Vagina (tissue), 2 donors: ENCODE measurements around the gene CPZ. TPM values are rescaled to one million over a fixed set of nuclear protein-coding genes. Genes with fewer than 3 reads are reported as not detected.

Experiments
- DNase-seq, 2 donors: peaks; one replicate each; pipeline ENCODE4 v3.0.0-alpha.2; 2017; ENCODE audit errors: extremely low spot score in 2 of 2
- H3K27ac ChIP-seq: fragments of 200-600 bp; sonication (generic); one replicate; pipeline ENCODE4 v1.5.1; 2019
- H3K27me3 ChIP-seq: fragments of 200-600 bp; sonication (generic); one replicate; pipeline ENCODE4 v1.5.1; 2019
- H3K36me3 ChIP-seq, 2 donors: fragments of 200-600 bp; sonication (generic); one replicate each; pipeline ENCODE4 v1.5.1; 2017 to 2019
- H3K4me1 ChIP-seq: fragments of 200-600 bp; sonication (generic); one replicate; pipeline ENCODE4 v1.5.1; 2019
- H3K4me3 ChIP-seq, 2 donors: fragments of 200-600 bp; sonication (generic); 1 replicate in 1 of 2; 2 replicates in 1 of 2; pipeline ENCODE4 v1.5.1; 2016 to 2019
- H3K9me3 ChIP-seq: fragments of 200-600 bp; sonication (generic); one replicate; pipeline ENCODE4 v1.5.1; 2019
- POLR2A ChIP-seq, 2 donors: fragments of 450-650 bp; IDR thresholded peaks; one replicate each; pipeline ENCODE4 v1.6.1; 2017; ENCODE audit warnings: antibody characterized with exemption in 2 of 2, mild to moderate bottlenecking in 2 of 2, moderate library complexity in 2 of 2
- POLR2AphosphoS5 ChIP-seq, 2 donors: sonication (generic); formaldehyde crosslinking; IDR thresholded peaks; one replicate each; pipeline ENCODE4 v1.9.0; 2017; ENCODE audit warnings: antibody characterized with exemption in 2 of 2, mild to moderate bottlenecking in 2 of 2, low read depth in 1 of 2; ENCODE audit not compliant: insufficient read depth in 1 of 2
- intact Hi-C: fragments of 100-400 bp; cut with DNase I; formaldehyde crosslinking; loops from one replicate; pipeline ENCODE4 v1.15.1; 2023
- total RNA-seq: library from RNA; depleted of rRNA; stranded (reverse); fragments of >200 nt; gene quantifications from one replicate; pipeline ENCODE4 v1.2.3, GENCODE V29; 2016
- TF ChIP-seq, protein P1 (sequence below), 3 experiments: fragments of 450-650 bp in 2 of 3; fragments of 200-600 bp in 1 of 3; sonication (generic) in 1 of 3; IDR thresholded peaks; one replicate each; pipeline ENCODE4 v1.5.1; 2017 to 2019; ENCODE audit warnings: antibody characterized with exemption in 3 of 3, mild to moderate bottlenecking in 2 of 3, moderate library complexity in 2 of 3

CPZ gene
- total RNA-seq, 1 donor from 2014 or later, result 26.3 TPM

DNA sequence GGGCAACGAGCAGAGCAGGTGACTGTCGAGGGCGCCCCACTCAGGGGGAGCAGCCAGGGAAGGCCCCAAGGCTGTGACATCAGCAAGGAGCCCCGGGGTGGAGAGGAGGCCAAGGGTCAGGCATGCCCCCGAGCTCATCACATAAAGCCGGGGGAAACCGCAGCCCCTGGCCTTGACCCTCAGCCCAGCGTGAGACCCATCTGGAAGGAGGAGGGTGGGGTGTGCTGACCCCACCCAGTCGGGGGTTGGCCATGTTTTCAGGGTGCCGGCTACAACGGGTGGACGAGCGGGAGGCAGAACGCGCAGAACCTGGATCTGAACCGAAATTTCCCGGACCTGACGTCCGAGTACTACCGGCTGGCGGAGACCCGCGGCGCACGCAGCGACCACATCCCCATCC lies 13.9 kb downstream of the CPZ start:
- no peak for DNase-seq
- Histone ChIP-seq H3K4me1 (no peaks in the 10 kb centered on the region), H3K9me3 (no peaks in the 10 kb centered on the region), H3K36me3 (no peaks in the 10 kb centered on the region), H3K27ac (no peak overlapping the region), H3K4me3 (no peak overlapping the region), H3K27me3 (no peaks in the 10 kb centered on the region)
- intact Hi-C loops, result no loop called here
- TF ChIP-seq, protein P1, sequence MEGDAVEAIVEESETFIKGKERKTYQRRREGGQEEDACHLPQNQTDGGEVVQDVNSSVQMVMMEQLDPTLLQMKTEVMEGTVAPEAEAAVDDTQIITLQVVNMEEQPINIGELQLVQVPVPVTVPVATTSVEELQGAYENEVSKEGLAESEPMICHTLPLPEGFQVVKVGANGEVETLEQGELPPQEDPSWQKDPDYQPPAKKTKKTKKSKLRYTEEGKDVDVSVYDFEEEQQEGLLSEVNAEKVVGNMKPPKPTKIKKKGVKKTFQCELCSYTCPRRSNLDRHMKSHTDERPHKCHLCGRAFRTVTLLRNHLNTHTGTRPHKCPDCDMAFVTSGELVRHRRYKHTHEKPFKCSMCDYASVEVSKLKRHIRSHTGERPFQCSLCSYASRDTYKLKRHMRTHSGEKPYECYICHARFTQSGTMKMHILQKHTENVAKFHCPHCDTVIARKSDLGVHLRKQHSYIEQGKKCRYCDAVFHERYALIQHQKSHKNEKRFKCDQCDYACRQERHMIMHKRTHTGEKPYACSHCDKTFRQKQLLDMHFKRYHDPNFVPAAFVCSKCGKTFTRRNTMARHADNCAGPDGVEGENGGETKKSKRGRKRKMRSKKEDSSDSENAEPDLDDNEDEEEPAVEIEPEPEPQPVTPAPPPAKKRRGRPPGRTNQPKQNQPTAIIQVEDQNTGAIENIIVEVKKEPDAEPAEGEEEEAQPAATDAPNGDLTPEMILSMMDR (IDR thresholded peaks at IDR 0.05), result no peak
- TF ChIP-seq POLR2A (IDR thresholded peaks at IDR 0.05), result no peak
- TF ChIP-seq POLR2AphosphoS5 (IDR thresholded peaks at IDR 0.05; ENCODE audit: insufficient read depth in 1 of 2, low read depth in 1 of 2), result no peak

DNA sequence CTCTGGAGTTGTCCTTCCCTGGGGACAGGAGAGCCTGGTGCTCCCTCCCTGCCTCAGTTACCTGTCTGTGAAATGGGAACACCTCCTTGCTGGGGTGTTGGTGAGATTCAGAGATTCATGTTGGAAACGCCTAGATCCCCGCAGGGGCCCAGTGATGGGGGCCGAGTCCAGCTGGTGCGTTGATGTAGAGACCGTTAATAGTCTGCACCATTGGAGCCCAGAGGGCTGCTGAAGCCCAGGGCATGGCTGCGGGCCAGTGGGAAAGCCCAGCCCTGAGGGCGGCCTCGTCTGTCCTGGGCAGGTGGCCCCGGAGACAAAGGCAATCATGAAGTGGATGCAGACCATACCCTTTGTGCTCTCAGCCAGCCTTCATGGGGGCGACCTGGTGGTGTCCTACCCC lies 14.4 kb downstream of the CPZ start:
- Histone ChIP-seq H3K27me3 (no peaks in the 10 kb centered on the region), H3K4me3 (no peak overlapping the region), H3K4me1 (no peaks in the 10 kb centered on the region), H3K36me3 (no peaks in the 10 kb centered on the region), H3K27ac (no peak overlapping the region), H3K9me3 (no peaks in the 10 kb centered on the region)
- intact Hi-C loops, result no loop called here
- no peak for DNase-seq
- TF ChIP-seq, protein P1 (IDR thresholded peaks at IDR 0.05), result no peak
- TF ChIP-seq POLR2A (IDR thresholded peaks at IDR 0.05) (no peak), POLR2AphosphoS5 (IDR thresholded peaks at IDR 0.05; ENCODE audit: insufficient read depth in 1 of 2, low read depth in 1 of 2) (no peak)

DNA sequence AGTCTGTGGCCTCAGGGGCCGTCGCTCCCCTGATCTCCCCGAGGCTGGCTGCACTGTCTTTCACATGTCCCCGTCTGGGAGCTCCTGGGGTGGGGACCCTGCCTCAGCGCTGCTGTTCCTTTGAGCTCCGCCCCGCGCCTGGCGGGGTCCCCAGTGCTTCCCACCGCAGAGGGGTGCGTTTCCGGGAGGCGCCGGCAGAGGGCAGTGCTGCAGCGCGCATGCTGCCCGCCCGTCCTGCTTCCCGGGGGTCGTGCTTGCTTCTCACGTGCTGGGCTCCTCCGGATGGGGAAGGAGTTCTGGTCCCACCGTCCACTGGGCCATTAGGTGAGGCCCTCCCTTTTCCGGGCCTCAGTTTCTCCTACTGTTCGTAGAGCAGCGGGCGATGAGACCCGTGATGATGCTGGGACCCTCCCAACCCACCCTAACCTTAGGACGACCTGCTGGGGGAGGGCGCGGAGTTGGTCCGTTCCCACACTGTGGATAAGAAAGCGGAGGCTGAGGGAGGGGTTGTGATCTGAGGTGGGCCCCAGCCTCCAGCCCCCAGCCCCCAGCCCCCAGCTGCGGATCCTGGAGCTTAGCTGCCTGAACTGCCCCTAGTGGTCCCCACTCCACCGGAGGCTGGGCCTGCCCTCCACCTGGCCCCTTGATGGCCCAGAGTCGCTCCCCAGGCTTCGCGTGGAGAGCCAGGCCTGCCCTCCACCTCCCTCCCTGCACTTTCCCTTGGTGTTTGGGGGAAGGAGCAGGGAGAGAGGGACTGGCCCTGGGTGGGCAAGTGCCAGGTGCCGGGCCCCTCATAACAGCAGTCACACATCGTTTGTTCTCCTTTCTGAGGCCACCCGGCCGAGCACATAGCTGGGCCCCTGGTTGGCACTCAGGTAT lies 15.3 kb downstream of the CPZ start:
- H3K4me3 ChIP-seq, result no peak overlapping the region
- intact Hi-C loops, result no loop called here

DNA sequence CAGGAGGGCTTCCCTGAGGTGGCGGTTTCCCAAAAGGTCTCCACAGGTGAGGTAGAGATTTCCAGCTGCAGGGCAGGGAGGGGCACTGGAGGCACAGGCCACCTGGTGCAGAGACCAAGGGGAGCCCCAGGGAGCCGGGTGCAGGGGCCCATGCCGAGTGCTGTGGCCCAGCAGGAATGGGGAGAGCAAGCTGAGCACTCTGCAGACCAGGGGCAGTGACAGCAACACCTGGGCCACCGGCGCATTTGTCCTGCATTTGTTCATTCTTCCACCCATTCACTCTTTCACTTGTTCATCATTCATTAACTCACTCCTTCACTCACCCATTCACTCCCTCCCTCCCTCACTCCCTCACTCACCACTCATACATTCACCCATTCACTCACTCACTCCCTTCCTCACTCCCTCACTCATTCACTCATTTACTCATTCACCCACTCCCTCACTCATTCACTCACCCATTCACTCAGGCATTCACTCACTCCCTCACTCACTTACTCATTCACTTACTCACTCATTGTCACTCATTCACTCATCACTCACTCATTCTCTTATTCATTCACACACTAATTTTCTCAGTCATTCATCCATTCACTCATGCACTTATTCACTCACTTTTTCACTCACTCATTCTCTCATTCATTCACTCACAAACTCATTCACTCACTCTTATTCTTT lies 16.3 kb downstream of the CPZ start:
- no peak for DNase-seq
- Histone ChIP-seq H3K27ac (no peak overlapping the region), H3K9me3 (no peaks in the 10 kb centered on the region), H3K4me3 (no peak overlapping the region), H3K36me3 (no peaks in the 10 kb centered on the region), H3K4me1 (no peaks in the 10 kb centered on the region), H3K27me3 (no peaks in the 10 kb centered on the region)
- TF ChIP-seq POLR2A (IDR thresholded peaks at IDR 0.05) (no peak), POLR2AphosphoS5 (IDR thresholded peaks at IDR 0.05; ENCODE audit: insufficient read depth in 1 of 2, low read depth in 1 of 2) (no peak)
- TF ChIP-seq, protein P1 (IDR thresholded peaks at IDR 0.05), result no peak
- intact Hi-C loops, result no loop called here

More for the DNA sequence above, 15.3 kb downstream of the CPZ start:
- Histone ChIP-seq H3K9me3 (no peaks in the 10 kb centered on the region), H3K27me3 (no peaks in the 10 kb centered on the region), H3K4me1 (no peaks in the 10 kb centered on the region), H3K36me3 (no peaks in the 10 kb centered on the region), H3K27ac (no peak overlapping the region)
- TF ChIP-seq POLR2AphosphoS5 (IDR thresholded peaks at IDR 0.05; ENCODE audit: insufficient read depth in 1 of 2, low read depth in 1 of 2) (no peak), POLR2A (IDR thresholded peaks at IDR 0.05) (no peak)
- TF ChIP-seq, protein P1 (IDR thresholded peaks at IDR 0.05), result peak; percentile 44 to 81 (median 61)
- no peak for DNase-seq

DNA sequence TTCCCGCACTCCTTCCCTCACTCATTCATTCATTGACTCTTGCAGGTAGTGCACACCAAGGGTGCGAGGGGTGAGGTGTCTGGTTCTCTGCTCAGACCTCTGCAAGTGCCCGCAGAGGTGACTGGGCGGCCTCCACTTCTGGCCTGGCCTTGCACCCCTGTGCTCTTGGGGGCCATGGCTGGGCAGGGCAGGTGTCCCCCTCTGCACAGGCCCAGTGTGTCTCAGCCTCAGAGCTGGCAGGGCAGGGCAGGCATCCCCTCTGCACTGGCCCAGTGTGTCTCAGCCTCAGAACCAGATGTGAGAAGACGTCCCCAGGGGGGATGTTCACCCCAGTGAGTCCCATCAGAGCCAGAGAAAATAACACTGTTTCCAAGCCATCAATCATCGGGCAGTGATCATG lies 16.8 kb downstream of the CPZ start:
- intact Hi-C loops, result no loop called here
- H3K4me3 ChIP-seq, result no peak overlapping the region
- TF ChIP-seq, protein P1 (IDR thresholded peaks at IDR 0.05), result no peak
- H3K27me3 ChIP-seq, result no peaks in the 10 kb centered on the region
- H3K27ac ChIP-seq, result no peak overlapping the region
- H3K9me3 ChIP-seq, result no peaks in the 10 kb centered on the region
- H3K4me1 ChIP-seq, result no peaks in the 10 kb centered on the region
- no peaks in the 10 kb centered on the region for H3K36me3 ChIP-seq
- no peak for DNase-seq
